Inferior parietal cortex (tissue), 1 donor: ENCODE results near the gene OTX1.
"Not testable (repeated sequence)": the region's sequence is repeated elsewhere in the genome, so short reads cannot be mapped to it uniquely, and the experiment has no call there.

Experiments used
- DNase-seq: peaks from one replicate; pipeline ENCODE4 v3.0.0-alpha.2; 2016; ENCODE audit errors: extremely low spot score

The OTX1 gene

DNA sequence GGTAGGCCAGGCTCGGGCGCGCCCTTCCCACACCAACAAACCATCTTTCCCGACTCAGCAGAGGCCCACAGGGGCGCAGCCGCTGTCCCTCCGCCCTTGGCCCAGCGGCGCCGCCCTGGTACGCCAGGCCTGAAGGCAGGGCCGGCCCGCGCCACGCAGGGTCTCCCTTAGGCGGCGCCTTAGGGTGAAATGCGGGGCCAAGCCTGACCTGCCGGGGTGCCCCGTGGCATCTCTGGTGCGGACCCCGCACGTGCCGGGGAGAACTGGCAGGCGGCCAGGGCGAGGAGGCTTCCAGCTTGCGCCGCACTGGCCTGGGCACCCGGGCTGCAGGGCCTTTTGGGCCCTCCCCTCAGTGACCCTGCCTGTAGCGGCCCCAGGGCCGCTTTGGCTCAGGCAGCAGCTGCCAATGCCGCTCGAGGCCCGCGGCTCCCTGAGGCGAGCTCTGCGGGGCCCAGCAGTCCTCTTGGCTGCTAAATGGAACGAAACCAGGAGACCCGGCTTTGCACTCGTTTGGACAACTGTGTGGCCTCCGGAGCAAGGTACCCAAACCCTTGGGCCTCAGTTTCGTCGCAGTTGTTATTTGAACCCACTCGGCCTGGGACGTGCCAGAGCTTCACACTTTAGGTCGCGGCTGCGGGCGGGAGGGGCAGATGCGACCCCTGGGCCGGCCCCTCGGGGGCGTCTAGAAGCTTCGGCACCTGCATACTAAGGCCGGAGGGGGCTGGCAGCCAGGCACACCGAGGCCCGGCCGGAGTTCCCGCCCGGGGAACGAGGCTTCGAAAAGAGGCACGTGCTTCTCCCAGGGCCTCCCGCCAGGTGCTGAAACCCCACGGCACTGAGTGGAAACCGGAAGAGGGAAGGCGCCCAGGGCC lies 8.5 kb downstream of the OTX1 start:
- no peak for DNase-seq

- no peak for DNase-seq
These were observed 9.3 kb downstream of the OTX1 start for GRCh38 chr2:63059793-63060471.

DNA sequence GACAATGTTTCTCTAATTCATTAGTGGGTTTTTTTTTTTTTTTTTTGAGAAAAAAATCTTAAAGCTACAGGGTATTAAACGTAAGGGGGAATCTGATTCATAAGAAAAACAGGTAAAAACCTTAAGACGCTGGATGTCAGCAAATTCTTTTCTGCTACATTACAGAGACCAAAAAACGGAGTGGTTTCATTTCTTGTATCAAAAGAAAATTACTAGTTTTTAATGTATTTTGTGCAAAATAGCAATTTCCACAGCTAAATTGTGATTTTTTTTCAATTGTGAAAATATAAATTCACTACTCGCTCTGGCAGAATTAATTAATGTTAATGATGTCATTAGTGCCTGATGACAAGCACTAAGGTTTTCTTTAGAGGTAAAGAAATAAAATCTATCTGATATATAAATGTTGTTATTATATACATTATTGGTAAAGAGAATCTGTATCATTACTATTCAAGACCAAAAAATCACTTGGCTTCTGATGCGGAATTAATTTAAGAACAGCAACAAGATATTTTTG lies 9.9 kb downstream of the OTX1 start:
- no peak for DNase-seq

DNA sequence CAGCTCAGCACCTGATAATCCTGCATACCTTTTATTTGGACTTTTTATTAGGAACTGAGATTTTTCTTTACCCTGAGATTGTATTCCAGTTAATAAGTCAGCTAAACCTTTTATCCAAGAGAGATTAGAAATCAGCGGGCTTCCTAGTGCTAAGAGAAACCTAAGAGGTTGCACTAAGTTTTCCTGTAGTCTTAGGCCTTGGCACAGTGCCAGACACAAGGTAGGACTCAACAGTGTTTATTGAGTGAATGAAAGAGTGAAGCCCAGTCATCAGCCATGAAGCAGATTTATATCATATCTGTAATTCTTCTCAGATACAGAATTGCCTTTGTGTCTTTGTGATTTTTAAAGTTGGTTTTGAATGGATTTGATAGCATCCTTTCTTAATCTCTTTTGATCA lies 13.6 kb downstream of the OTX1 start:
- DNase-seq: no peak

DNA sequence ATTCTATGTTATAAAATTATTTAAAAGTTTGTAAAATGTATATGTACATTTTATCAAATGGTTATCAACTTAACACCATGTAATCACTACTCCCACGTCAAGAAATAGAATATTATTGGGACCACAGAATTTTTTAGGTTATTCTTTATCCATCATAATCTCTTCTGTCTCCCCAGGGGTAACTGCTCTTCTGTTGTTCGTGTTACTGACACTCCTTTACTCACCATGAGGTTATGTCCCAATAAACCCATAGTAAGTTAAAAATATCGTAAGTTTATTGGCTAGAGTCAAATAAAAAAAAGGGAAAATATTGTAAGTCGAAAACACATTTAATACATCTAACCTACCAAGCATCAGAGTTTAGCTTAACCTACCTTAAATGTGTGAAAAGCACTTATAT lies 14.0 kb downstream of the OTX1 start:
- DNase-seq: no peak

GRCh38 chr2:63066265-63066664 lies 15.6 kb downstream of the OTX1 start:
- no peak for DNase-seq

- DNase-seq: no peak
These were observed 16.2 kb downstream of the OTX1 start for GRCh38 chr2:63066838-63067237.

GRCh38 chr2:63071664-63072063 lies 21.0 kb downstream of the OTX1 start:
- DNase-seq: no peak

DNA sequence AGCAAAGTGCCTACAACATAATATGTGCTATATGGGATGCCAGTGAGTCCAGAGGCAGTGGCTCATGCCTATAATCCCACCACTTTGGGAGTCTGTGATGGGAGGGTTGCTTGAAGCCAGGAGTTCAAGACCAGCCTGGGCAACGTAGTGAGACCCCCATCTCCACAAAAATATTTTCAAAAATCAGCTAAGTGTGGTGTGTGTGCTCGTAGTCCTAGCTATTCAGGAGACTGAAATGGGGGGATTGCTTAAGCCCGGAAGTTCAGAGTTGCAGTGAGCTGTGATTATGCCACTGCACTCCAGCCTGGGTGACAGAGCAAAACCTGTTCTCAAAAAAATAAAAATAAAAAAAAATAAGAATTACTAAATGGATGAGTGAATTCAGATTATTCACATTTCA lies 23.4 kb downstream of the OTX1 start:
- DNase-seq: no peak

- not testable (repeated sequence) for DNase-seq
These were observed 23.8 kb downstream of the OTX1 start for GRCh38 chr2:63074399-63074798.

GRCh38 chr2:63078852-63079606 lies 28.4 kb downstream of the OTX1 start:
- no peak for DNase-seq

DNA sequence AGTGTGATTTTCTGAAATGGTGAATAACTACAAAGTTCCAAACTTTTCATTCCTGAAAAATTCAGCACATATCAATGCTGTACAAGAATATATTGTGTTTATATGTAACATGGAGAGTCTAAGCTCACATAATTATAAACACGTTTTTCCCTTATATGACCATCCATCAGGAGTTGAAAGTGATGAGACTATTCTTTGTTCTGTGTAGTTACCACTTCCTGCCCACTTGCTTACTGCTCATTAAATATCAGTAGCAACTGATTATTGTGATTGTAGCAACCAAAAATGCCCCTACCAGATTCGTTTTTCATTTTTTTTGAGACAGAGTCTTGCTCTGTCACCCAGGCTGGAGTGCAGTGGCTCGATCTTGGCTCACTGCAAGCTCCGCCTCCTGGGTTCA lies 30.8 kb downstream of the OTX1 start:
- DNase-seq: no peak

- DNase-seq: no peak
These were observed 36.1 kb downstream of the OTX1 start for GRCh38 chr2:63086687-63087086.

GRCh38 chr2:63092401-63092800 lies 41.8 kb downstream of the OTX1 start:
- no peak for DNase-seq

- no peak for DNase-seq
These were observed 42.2 kb downstream of the OTX1 start for GRCh38 chr2:63092857-63093256.

DNA sequence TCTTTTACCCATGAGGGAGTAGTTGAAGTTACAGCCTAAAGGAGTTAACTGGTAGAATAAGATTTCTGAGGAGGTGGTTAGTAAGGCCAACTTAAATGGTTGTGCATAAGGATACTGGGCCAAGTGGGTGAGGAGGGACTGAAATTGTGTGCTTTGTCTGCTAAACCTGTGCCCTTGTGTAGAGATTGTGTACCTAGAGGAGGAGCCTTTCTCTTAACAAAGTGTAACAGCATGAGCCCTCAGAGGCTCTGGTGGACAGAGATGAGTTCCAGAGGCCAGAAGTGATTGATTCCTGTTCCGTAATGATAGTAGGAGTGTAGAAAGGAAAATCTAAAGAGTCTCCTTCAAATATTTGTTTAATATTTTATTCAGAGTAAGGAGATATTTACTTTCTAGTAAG lies 42.9 kb downstream of the OTX1 start:
- DNase-seq: no peak

DNA sequence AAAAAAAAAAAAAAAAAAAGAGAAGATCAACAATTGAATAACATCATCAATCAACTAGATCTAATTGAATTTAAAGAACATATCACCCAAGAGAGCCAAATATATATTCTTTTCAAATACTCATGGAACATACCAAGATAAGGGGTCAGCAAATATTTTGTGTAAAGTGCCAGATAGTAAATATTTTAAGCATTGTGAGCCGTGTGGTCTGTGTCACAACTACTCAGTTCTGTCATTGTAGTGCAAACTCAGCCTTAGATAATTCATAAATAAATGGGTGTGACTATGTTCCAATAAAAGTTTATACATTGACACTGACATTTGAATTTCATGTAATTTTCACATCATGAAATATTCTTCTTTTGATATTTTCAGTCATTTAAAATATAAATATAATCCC lies 45.9 kb downstream of the OTX1 start:
- no peak for DNase-seq

GRCh38 chr2:63099032-63099431 lies 48.4 kb downstream of the OTX1 start:
- no peak for DNase-seq

- no peak for DNase-seq
These were observed 51.3 kb downstream of the OTX1 start for GRCh38 chr2:63101954-63102353.

- no peak for DNase-seq
These were observed 53.9 kb downstream of the OTX1 start for GRCh38 chr2:63104482-63104881.
